ENCODE measurements around the gene S100A9.

DNA sequence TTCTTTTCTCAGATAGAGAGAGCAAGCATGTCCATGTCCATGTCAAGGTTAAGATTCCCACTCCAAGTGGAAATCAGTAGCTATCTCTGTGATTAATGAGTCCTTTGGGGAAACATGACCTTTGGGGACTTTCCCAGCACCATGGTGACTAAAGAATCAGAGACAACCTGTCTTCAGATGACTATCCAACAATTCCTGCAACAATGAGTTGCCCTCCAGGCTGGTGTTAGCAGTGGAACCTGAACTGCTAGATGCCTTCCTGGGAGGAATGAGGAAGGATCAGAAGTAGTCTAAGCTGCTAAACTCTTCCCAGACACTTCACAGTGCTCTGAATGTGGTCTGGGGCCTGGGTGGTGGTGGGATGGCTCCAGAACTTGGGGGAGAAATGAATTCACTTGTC is 6.5 kb downstream of the S100A9 start:
- TF ChIP-seq, protein P1, sequence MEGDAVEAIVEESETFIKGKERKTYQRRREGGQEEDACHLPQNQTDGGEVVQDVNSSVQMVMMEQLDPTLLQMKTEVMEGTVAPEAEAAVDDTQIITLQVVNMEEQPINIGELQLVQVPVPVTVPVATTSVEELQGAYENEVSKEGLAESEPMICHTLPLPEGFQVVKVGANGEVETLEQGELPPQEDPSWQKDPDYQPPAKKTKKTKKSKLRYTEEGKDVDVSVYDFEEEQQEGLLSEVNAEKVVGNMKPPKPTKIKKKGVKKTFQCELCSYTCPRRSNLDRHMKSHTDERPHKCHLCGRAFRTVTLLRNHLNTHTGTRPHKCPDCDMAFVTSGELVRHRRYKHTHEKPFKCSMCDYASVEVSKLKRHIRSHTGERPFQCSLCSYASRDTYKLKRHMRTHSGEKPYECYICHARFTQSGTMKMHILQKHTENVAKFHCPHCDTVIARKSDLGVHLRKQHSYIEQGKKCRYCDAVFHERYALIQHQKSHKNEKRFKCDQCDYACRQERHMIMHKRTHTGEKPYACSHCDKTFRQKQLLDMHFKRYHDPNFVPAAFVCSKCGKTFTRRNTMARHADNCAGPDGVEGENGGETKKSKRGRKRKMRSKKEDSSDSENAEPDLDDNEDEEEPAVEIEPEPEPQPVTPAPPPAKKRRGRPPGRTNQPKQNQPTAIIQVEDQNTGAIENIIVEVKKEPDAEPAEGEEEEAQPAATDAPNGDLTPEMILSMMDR (IDR thresholded peaks at IDR 0.05) = no peak
- TF ChIP-seq POLR2A (IDR thresholded peaks at IDR 0.05) = no peak
